K562 (cell line): ENCODE results near the gene PCSK2. TPM values are rescaled to one million over a fixed set of nuclear protein-coding genes. Genes with fewer than 3 reads are reported as not detected.

Experiments used
- ATAC-seq: fragments of 200-7000 bp; cut with Tn5 transposase; 3 replicates; pipeline ENCODE4 v1.9.1; 2020; ENCODE audit warnings: moderate library complexity
- BruUV-seq: library from RNA; stranded (reverse); fragments of 400-500 nt; replicated peaks from 2 replicates; lab custom pipeline; 2021; lab: Mats Ljungman, UMichigan
- CTCF ChIA-PET: fragments of 300-600 bp; formaldehyde crosslinking; extraction: SDS; loops from one replicate; lab custom pipeline; 2021; ENCODE audit warnings: low intra/inter-chr PET ratio; lab: Yijun Ruan, JAX
- POLR2A ChIA-PET: fragments of 300-600, 350-650 bp; sonication (Branson Sonifier 250); formaldehyde crosslinking; extraction: SDS; loops from one replicate; lab custom pipeline; 2021; ENCODE audit warnings: antibody characterized with exemption, inconsistent platforms; lab: Yijun Ruan, JAX
- DNase-seq, 4 experiments: peaks; one replicate each; pipeline versions ENCODE4 v3.0.0 to v3.0.0-alpha.2; 2011 to 2018; ENCODE audit warnings: low spot score in 3 of 4, mixed read lengths in 3 of 4; ENCODE audit errors: extremely low read depth in 1 of 4
- FAIRE-seq: peaks from 2 replicates; lab custom pipeline; 2011; peaks lifted over from hg19 to GRCh38; lab: Jason Lieb, UNC
- H2AFZ ChIP-seq: 2 replicates; pipeline ENCODE4 v1.6.0; 2011; ENCODE audit warnings: low read depth, low read length, control low read depth, inconsistent platforms
- H3K27ac ChIP-seq: fragments of 200-600 bp; 3 replicates; pipeline ENCODE4 v1.8.0; 2011; ENCODE audit warnings: low read depth, mild to moderate bottlenecking, control low read depth, inconsistent platforms, low read length, moderate library complexity, mixed read lengths; ENCODE audit errors: extremely low read depth
- H3K27me3 ChIP-seq, 2 experiments: fragments of 300-600 bp in 1 of 2; 2 replicates in 1 of 2; 3 replicates in 1 of 2; pipeline versions ENCODE4 v1.6.0 to v1.8.0; 2011; ENCODE audit warnings: inconsistent platforms in 2 of 2, low read length in 2 of 2, mild to moderate bottlenecking in 1 of 2, mixed read lengths in 1 of 2, moderate library complexity in 1 of 2; ENCODE audit not compliant: control insufficient read depth in 2 of 2, insufficient read depth in 2 of 2
- H3K36me3 ChIP-seq: fragments of 300-600 bp; 3 replicates; pipeline ENCODE4 v1.8.0; 2011; ENCODE audit warnings: mild to moderate bottlenecking, low read length, inconsistent platforms; ENCODE audit not compliant: control insufficient read depth, insufficient read depth
- H3K4me1 ChIP-seq, 2 experiments: fragments of 200-600 bp in 1 of 2; replicated peaks in 1 of 2; 2 replicates in 1 of 2; 3 replicates in 1 of 2; pipeline versions ENCODE4 v1.5.1 to v1.8.0; 2011; ENCODE audit warnings: inconsistent platforms in 2 of 2, low read length in 2 of 2, mild to moderate bottlenecking in 1 of 2, mixed read lengths in 1 of 2, moderate library complexity in 1 of 2; ENCODE audit not compliant: control insufficient read depth in 2 of 2, insufficient read depth in 2 of 2
- H3K4me2 ChIP-seq: 2 replicates; pipeline ENCODE4 v1.6.1; 2011; ENCODE audit warnings: low read length, control low read depth, inconsistent platforms, mixed read lengths; ENCODE audit not compliant: insufficient read depth
- H3K4me3 ChIP-seq: fragments of 200-600 bp; sonication (generic), shearing (Covaris generic); 2 replicates; pipeline ENCODE4 v1.5.1; 2016; ENCODE audit warnings: control low read depth, inconsistent platforms
- H3K79me2 ChIP-seq: fragments of 200-600 bp; 3 replicates; pipeline ENCODE4 v1.8.0; 2011; ENCODE audit warnings: low read length, inconsistent platforms; ENCODE audit not compliant: control insufficient read depth, insufficient read depth
- H3K9ac ChIP-seq, 2 experiments: 2 replicates each; pipeline versions ENCODE4 v1.6.0 to v1.6.1; 2011; ENCODE audit warnings: low read depth in 2 of 2, low read length in 2 of 2, control low read depth in 1 of 2, inconsistent platforms in 1 of 2, mild to moderate bottlenecking in 1 of 2, mixed read lengths in 1 of 2; ENCODE audit not compliant: insufficient read depth in 1 of 2
- H3K9me1 ChIP-seq: one replicate; pipeline ENCODE4 v1.6.0; 2011; ENCODE audit warnings: inconsistent platforms, mild to moderate bottlenecking, low read length, moderate library complexity; ENCODE audit not compliant: control insufficient read depth, insufficient read depth
- H3K9me3 ChIP-seq: replicated peaks from 2 replicates; pipeline ENCODE4 v1.5.1; 2011; ENCODE audit warnings: low read depth, low read length, inconsistent platforms; ENCODE audit not compliant: control insufficient read depth, insufficient read depth
- H4K20me1 ChIP-seq: replicated peaks from 2 replicates; pipeline ENCODE4 v1.6.1; 2011; ENCODE audit warnings: low read length, inconsistent platforms, mixed read lengths; ENCODE audit not compliant: control insufficient read depth, insufficient read depth
- GTF2E2 ChIP-seq: fragments of 200-800 bp; sonication (Bioruptor generic); IDR thresholded peaks from 2 replicates; pipeline ENCODE4 v1.6.1; 2016; ENCODE audit warnings: missing genetic modification characterization, missing compliant biosample characterization
- MAX ChIP-seq: sonication (generic); formaldehyde crosslinking; IDR thresholded peaks from 2 replicates; pipeline ENCODE4 v1.9.0; 2022; ENCODE audit warnings: mild to moderate bottlenecking, missing genetic modification reagents
- NFE2L1 ChIP-seq: fragments of 450-650 bp; IDR thresholded peaks from 2 replicates; pipeline ENCODE4 v1.6.1; 2016; ENCODE audit warnings: missing genetic modification characterization, low read depth, mild to moderate bottlenecking, missing compliant biosample characterization, moderate library complexity, borderline replicate concordance
- NONO ChIP-seq, 2 experiments: fragments of 200-400 bp in 1 of 2; fragments of 450-650 bp in 1 of 2; formaldehyde crosslinking in 1 of 2; IDR thresholded peaks; 2 replicates each; pipeline ENCODE4 v1.6.1; 2017; ENCODE audit warnings: low read depth in 2 of 2, mild to moderate bottlenecking in 2 of 2, moderate library complexity in 2 of 2, low read length in 1 of 2
- NR4A1 ChIP-seq, 2 experiments: fragments of 250-450 bp in 1 of 2; fragments of 450-650 bp in 1 of 2; sonication (Bioruptor Pico) in 1 of 2; IDR thresholded peaks; 2 replicates each; pipeline versions ENCODE4 v1.4.0 to v1.6.1; 2016 to 2020; ENCODE audit warnings: mild to moderate bottlenecking in 2 of 2, missing compliant biosample characterization in 1 of 2, missing genetic modification characterization in 1 of 2, moderate library complexity in 1 of 2
- TAF9B ChIP-seq: fragments of 450-650 bp; IDR thresholded peaks from 2 replicates; pipeline ENCODE4 v1.6.1; 2018; ENCODE audit warnings: mild to moderate bottlenecking; ENCODE audit not compliant: partially characterized antibody
- ZNF354B ChIP-seq: fragments of 250-450 bp; sonication (Bioruptor Pico); IDR thresholded peaks from 2 replicates; pipeline ENCODE4 v1.4.0; 2020
- WGBS: fragments of 100-300 bp; shearing (Covaris generic); methylation state at CpG from one replicate; pipeline ENCODE4 v1.1.6; 2016; ENCODE audit warnings: low coverage, mixed read lengths; ENCODE audit not compliant: insufficient coverage; ENCODE audit errors: missing lambda C conversion rate; 5-methylcytosine and 5-hydroxymethylcytosine counted together
- in situ Hi-C: fragments of 300-500 bp; cut with MboI; formaldehyde crosslinking; loops from 4 replicates; pipeline ENCODE4 v1.15.0; 2018; ENCODE audit warnings: inconsistent platforms, mixed read lengths
- intact Hi-C: fragments of 100-400 bp; cut with micrococcal nuclease; formaldehyde crosslinking; loops from 2 replicates; pipeline ENCODE4 v1.14.2; 2022
- polyA plus RNA-seq, 8 experiments: library from polyadenylated mRNA; depleted of rRNA in 4 of 8; stranded (reverse) in 5 of 8; unstranded in 3 of 8; fragments of >200 nt; fragmentation: Nextera tagmentation in 2 of 8; fragmentation: Illumina TruSeq in 1 of 8; extraction: Ambion mirVana in 2 of 8; extraction: Trizol in 1 of 8; gene quantifications; 2 replicates each; pipeline versions ENCODE4 v1.2.1 to v1.2.3, GENCODE V29; 2011 to 2014; ENCODE audit warnings: inconsistent platforms in 1 of 8, missing spikeins in 1 of 8
- total RNA-seq, 7 experiments: library from RNA; depleted of rRNA in 6 of 7; stranded (reverse); fragments of >200 nt in 6 of 7; fragmentation: Illumina TruSeq in 2 of 7; extraction: Trizol in 2 of 7; gene quantifications; 2 replicates each; pipeline versions ENCODE4 v1.2.1 to v1.2.3, GENCODE V29; 2011 to 2021; ENCODE audit warnings: low replicate concordance in 1 of 7

The PCSK2 gene
- total and polyA plus RNA-seq, 9 of the 15 experiments (the other 6 are each of a cell fraction or from before 2014, with no cell fraction given): 0.04 to 0.07 (median 0.05) TPM; not detected in 6

GRCh38 chr20:17520583-17520982 lies 293.7 kb downstream of the PCSK2 start:
- FAIRE-seq: no peak
- no peak for DNase-seq
- TF ChIP-seq NR4A1 (CRISPR knock-in tag; IDR thresholded peaks at IDR 0.05) (no peak), NR4A1 (tag; IDR thresholded peaks at IDR 0.05) (no peak), ZNF354B (CRISPR knock-in tag) (no peak), TAF9B (no peak), NONO (IDR thresholded peaks at IDR 0.05; ENCODE audit: low read depth in 2 of 2, low read length in 1 of 2) (no peak), GTF2E2 (tag) (no peak)
- TF ChIP-seq, all 486 proteins: peak for 0
- Histone ChIP-seq H3K9ac (no peak overlapping the region), H3K27ac (no peak overlapping the region), H3K27me3 (peaks cover 0 to 18% of the 10 kb centered on the region in 2 experiments; a peak in 2 of 5 replicates), H3K9me1 (no peaks in the 10 kb centered on the region), H4K20me1 (no peaks in the 10 kb centered on the region), H3K4me3 (no peak overlapping the region), H3K79me2 (no peaks in the 10 kb centered on the region), H3K4me1 (no peaks in the 10 kb centered on the region), H3K36me3 (no peaks in the 10 kb centered on the region), H3K9me3 (no peaks in the 10 kb centered on the region), H2AFZ (no peak overlapping the region), H3K4me2 (no peak overlapping the region)
- ChIA-PET POLR2A (no interaction called here), CTCF (no interaction called here)
- intact Hi-C loops (no loop called here), in situ Hi-C loops (loop anchor here (25.0 kb wide), 1 partner anchor 767 kb away; the partner anchor contains the start of gene ZNF133)
- no TSS peak for BruUV-seq
- 0% methylated on average over 1 of the region's 3 CpGs for WGBS
- ATAC-seq: no peak

- Histone ChIP-seq H4K20me1 (no peaks in the 10 kb centered on the region), H2AFZ (no peak overlapping the region), H3K36me3 (no peaks in the 10 kb centered on the region), H3K9me1 (no peaks in the 10 kb centered on the region), H3K9ac (no peak overlapping the region), H3K79me2 (no peaks in the 10 kb centered on the region), H3K4me1 (no peaks in the 10 kb centered on the region), H3K27ac (no peak overlapping the region), H3K9me3 (no peaks in the 10 kb centered on the region), H3K4me2 (no peak overlapping the region), H3K4me3 (no peak overlapping the region), H3K27me3 (peaks cover 0 to 19% of the 10 kb centered on the region in 2 experiments; a peak in 2 of 5 replicates)
- ATAC-seq: no peak
- POLR2A ChIA-PET: no interaction called here
- FAIRE-seq: no peak
- in situ Hi-C loops: loop anchor here (25.0 kb wide), 1 partner anchor 765 kb away; the partner anchor contains the start of gene ZNF133
- intact Hi-C loops: no loop called here
- no peak for DNase-seq
- 15% methylated on average over 3 of the region's 3 CpGs for WGBS
- CTCF ChIA-PET: no interaction called here
- no TSS peak for BruUV-seq
- TF ChIP-seq NFE2L1 (tag) (no peak), MAX (CRISPR knock-in tag) (no peak)
Observed at GRCh38 chr20:17522528-17522927, 295.7 kb downstream of the PCSK2 start.
